ENCODE measurements around the gene PRICKLE1.

GRCh38 chr12:42585154-42585840 is 4.2 kb downstream of the PRICKLE1 start:
- TF ChIP-seq CTCF (IDR thresholded peaks at IDR 0.05; ENCODE audit: low read length) (no peak), EZH2 (IDR thresholded peaks at IDR 0.05; ENCODE audit: borderline replicate concordance, low read length) (no peak)

Measured in OCI-LY1 (cell line).